Mucosa of stomach (tissue), 1 donor: Measurements from ENCODE around the gene TMEM263.
"Not testable (repeated sequence)": the region's sequence is repeated elsewhere in the genome, so short reads cannot be mapped to it uniquely, and the experiment has no call there.

Experiments used
- H3K27me3 ChIP-seq: one replicate; pipeline ENCODE4 v1.7.0; 2013; ENCODE audit warnings: mild to moderate bottlenecking, low read length; ENCODE audit not compliant: control insufficient read depth, insufficient read depth
- H3K36me3 ChIP-seq: one replicate; pipeline ENCODE4 v1.7.0; 2013; ENCODE audit warnings: low read length; ENCODE audit not compliant: control insufficient read depth, insufficient read depth
- H3K4me1 ChIP-seq: one replicate; pipeline ENCODE4 v1.7.0; 2013; ENCODE audit warnings: mild to moderate bottlenecking, low read length; ENCODE audit not compliant: control insufficient read depth, insufficient read depth
- H3K4me3 ChIP-seq: one replicate; pipeline ENCODE4 v1.7.0; 2013; ENCODE audit warnings: low read length
- H3K9ac ChIP-seq: one replicate; pipeline ENCODE4 v1.7.0; 2013; ENCODE audit warnings: mild to moderate bottlenecking, low read length, moderate library complexity
- H3K9me3 ChIP-seq: one replicate; pipeline ENCODE4 v1.7.0; 2013; ENCODE audit warnings: mild to moderate bottlenecking, low read length, moderate library complexity; ENCODE audit not compliant: control insufficient read depth
- donor health status: Pancreatic carcinoma.

TMEM263 gene

GRCh38 chr12:106919910-106920544, 35.7 kb upstream of the TMEM263 start:
- H3K36me3 ChIP-seq, result no peaks in the 10 kb centered on the region
- no peak overlapping the region for H3K9ac ChIP-seq
- no peaks in the 10 kb centered on the region for H3K27me3 ChIP-seq
- H3K4me3 ChIP-seq, result no peak overlapping the region
- H3K9me3 ChIP-seq, result no peaks in the 10 kb centered on the region
- no peaks in the 10 kb centered on the region for H3K4me1 ChIP-seq

GRCh38 chr12:106921976-106922375, 33.7 kb upstream of the TMEM263 start:
- not testable (repeated sequence) for H3K9me3 ChIP-seq, H3K4me1 ChIP-seq, H3K27me3 ChIP-seq, H3K9ac ChIP-seq, H3K4me3 ChIP-seq, H3K36me3 ChIP-seq

- not testable (repeated sequence) for H3K4me3 ChIP-seq, H3K9ac ChIP-seq, H3K27me3 ChIP-seq, H3K36me3 ChIP-seq, H3K4me1 ChIP-seq, H3K9me3 ChIP-seq
Measured at GRCh38 chr12:106923594-106923993, 32.1 kb upstream of the TMEM263 start.

GRCh38 chr12:106924268-106924861, 31.3 kb upstream of the TMEM263 start:
- no peaks in the 10 kb centered on the region for H3K27me3 ChIP-seq
- H3K9me3 ChIP-seq, result no peaks in the 10 kb centered on the region
- H3K4me3 ChIP-seq, result no peak overlapping the region
- no peak overlapping the region for H3K9ac ChIP-seq
- no peaks in the 10 kb centered on the region for H3K36me3 ChIP-seq
- H3K4me1 ChIP-seq, result no peaks in the 10 kb centered on the region

- H3K36me3 ChIP-seq, result no peaks in the 10 kb centered on the region
- no peaks in the 10 kb centered on the region for H3K9me3 ChIP-seq
- no peak overlapping the region for H3K4me3 ChIP-seq
- no peak overlapping the region for H3K9ac ChIP-seq
- H3K4me1 ChIP-seq, result no peaks in the 10 kb centered on the region
- no peaks in the 10 kb centered on the region for H3K27me3 ChIP-seq
Measured at GRCh38 chr12:106926657-106927056, 29.1 kb upstream of the TMEM263 start.

- H3K9me3 ChIP-seq, result no peaks in the 10 kb centered on the region
- H3K36me3 ChIP-seq, result no peaks in the 10 kb centered on the region
- H3K4me1 ChIP-seq, result no peaks in the 10 kb centered on the region
- no peaks in the 10 kb centered on the region for H3K27me3 ChIP-seq
- H3K9ac ChIP-seq, result no peak overlapping the region
- H3K4me3 ChIP-seq, result no peak overlapping the region
Measured at GRCh38 chr12:106934277-106934676, 21.4 kb upstream of the TMEM263 start.

- no peaks in the 10 kb centered on the region for H3K27me3 ChIP-seq
- H3K36me3 ChIP-seq, result no peaks in the 10 kb centered on the region
- H3K4me3 ChIP-seq, result no peak overlapping the region
- H3K9me3 ChIP-seq, result no peaks in the 10 kb centered on the region
- no peak overlapping the region for H3K9ac ChIP-seq
- no peaks in the 10 kb centered on the region for H3K4me1 ChIP-seq
Measured at GRCh38 chr12:106941481-106942156, 14.1 kb upstream of the TMEM263 start.

GRCh38 chr12:106942775-106943174, 12.9 kb upstream of the TMEM263 start:
- Histone ChIP-seq H3K9ac (no peak overlapping the region), H3K9me3 (no peaks in the 10 kb centered on the region), H3K27me3 (no peaks in the 10 kb centered on the region), H3K4me3 (no peak overlapping the region), H3K36me3 (no peaks in the 10 kb centered on the region), H3K4me1 (no peaks in the 10 kb centered on the region)

- H3K36me3 ChIP-seq, result no peaks in the 10 kb centered on the region
- no peaks in the 10 kb centered on the region for H3K9me3 ChIP-seq
- H3K9ac ChIP-seq, result no peak overlapping the region
- no peaks in the 10 kb centered on the region for H3K4me1 ChIP-seq
- H3K4me3 ChIP-seq, result no peak overlapping the region
- no peaks in the 10 kb centered on the region for H3K27me3 ChIP-seq
Measured at GRCh38 chr12:106945261-106945851, 10.4 kb upstream of the TMEM263 start.

- Histone ChIP-seq H3K4me1 (no peaks in the 10 kb centered on the region), H3K9ac (no peak overlapping the region), H3K27me3 (no peaks in the 10 kb centered on the region), H3K9me3 (no peaks in the 10 kb centered on the region), H3K4me3 (no peak overlapping the region), H3K36me3 (no peaks in the 10 kb centered on the region)
Measured at GRCh38 chr12:106947461-106947860, 8.2 kb upstream of the TMEM263 start.

GRCh38 chr12:106950591-106950990, 5.1 kb upstream of the TMEM263 start:
- H3K36me3 ChIP-seq, result no peaks in the 10 kb centered on the region
- no peaks in the 10 kb centered on the region for H3K4me1 ChIP-seq
- no peak overlapping the region for H3K4me3 ChIP-seq
- no peaks in the 10 kb centered on the region for H3K9me3 ChIP-seq
- H3K9ac ChIP-seq, result no peak overlapping the region
- H3K27me3 ChIP-seq, result no peaks in the 10 kb centered on the region
